Erythroblast (primary cell): ENCODE results near the gene AOX1.

Source experiments
- GATA1 ChIP-seq: IDR thresholded peaks from 2 replicates; pipeline ENCODE4 v1.6.1; 2011; ENCODE audit warnings: low read depth, mild to moderate bottlenecking, control low read depth, low read length, moderate library complexity
- POLR2A ChIP-seq: IDR thresholded peaks from 2 replicates; pipeline ENCODE4 v1.6.1; 2011; ENCODE audit warnings: mild to moderate bottlenecking, low read length

GRCh38 chr2:200708943-200709342 is 123.1 kb downstream of the AOX1 start:
- no peak for TF ChIP-seq POLR2A
- no peak for TF ChIP-seq GATA1
